Measurements from ENCODE around the gene TBK1.
"Not testable (repeated sequence)": the region's sequence is repeated elsewhere in the genome, so short reads cannot be mapped to it uniquely, and the experiment has no call there.

The TBK1 gene

DNA sequence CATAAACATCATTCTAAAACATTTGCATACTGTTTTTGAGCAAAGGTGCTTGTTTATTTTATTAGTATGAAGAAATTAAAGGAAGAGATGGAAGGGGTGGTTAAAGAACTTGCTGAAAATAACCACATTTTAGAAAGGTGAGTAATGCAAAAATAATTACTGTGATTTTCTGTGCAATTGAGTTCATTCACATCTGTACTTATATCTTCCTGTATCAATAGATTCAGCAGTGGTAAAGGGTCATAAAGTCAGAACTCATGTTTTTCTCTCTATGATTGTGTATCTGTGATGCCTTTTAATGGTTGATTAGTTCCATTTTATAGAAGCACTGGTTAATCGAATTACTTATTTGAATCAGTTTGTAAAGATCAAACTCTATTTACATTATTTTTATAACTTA lies 46.0 kb downstream of the TBK1 start:
- no peak for DNase-seq

- no peak for DNase-seq
These were observed 48.5 kb downstream of the TBK1 start for GRCh38 chr12:64500394-64500793.

DNA sequence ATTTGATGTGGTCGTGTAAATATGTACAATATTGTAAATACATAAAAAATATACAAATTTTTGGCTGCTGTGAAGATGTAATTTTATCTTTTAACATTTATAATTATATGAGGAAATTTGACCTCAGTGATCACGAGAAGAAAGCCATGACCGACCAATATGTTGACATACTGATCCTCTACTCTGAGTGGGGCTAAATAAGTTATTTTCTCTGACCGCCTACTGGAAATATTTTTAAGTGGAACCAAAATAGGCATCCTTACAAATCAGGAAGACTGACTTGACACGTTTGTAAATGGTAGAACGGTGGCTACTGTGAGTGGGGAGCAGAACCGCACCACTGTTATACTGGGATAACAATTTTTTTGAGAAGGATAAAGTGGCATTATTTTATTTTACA lies 49.6 kb downstream of the TBK1 start:
- DNase-seq = no peak

DNA sequence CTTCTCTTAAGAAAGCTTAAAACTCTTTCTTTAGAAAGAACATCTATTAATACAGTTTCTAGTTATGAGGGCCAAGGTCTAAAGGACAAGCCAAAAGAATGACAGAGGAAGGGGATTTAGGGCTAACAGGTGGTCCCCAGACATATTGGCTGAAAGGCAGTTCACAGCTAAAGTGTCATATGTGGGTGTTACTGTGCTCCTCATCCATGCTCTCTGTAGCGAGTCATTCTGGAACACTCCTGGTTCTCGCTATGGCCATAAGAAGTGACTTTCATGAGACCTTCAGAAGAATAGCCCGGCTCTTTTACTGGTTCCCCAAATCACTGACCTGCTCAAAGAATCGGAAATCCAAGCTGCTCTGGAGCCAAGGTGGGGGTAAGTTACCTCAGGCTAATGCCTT lies 55.0 kb downstream of the TBK1 start:
- DNase-seq = no peak

DNA sequence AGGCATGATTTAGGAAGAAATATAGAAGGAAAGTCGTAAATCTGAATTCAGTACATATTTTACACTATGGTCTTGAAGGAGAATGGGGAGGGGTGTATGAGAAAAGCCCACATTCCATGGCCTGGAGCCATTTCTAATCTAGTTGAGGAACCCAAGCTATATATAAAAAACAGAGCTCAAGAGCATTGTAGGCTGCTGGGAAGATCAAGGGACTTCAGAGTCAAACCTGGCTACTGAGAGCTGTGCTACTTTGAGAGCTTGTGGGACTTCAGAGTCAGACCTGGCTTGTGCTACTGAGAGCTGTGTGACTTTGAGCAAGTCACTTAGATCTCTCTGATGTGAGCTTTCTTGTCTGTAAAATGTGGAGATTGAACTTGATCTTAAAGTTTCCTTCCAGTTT lies 58.7 kb downstream of the TBK1 start:
- DNase-seq = no peak

- DNase-seq = no peak
These were observed 66.5 kb downstream of the TBK1 start for GRCh38 chr12:64518396-64518795.

DNA sequence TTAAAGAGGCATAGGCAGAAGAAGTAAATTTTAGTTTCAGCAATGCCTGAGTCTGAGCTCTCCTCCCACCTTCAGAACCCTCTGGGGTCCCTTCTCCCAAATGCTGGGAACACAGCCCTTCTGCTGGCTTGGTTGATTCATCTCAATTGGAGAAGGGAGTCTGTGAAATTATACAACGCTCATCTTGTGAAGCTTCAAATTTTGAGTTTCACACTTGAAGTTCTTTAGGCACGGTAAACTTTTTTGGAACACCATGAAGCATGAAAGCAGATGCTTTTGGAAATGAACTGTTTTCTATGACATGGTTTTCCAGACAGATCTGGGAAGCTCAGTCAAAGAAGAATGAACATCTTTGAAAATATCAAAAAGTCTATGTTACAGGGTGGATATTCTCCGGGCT lies 69.9 kb downstream of the TBK1 start:
- DNase-seq = no peak

GRCh38 chr12:64522316-64522715 lies 70.4 kb downstream of the TBK1 start:
- DNase-seq = no peak

- DNase-seq = no peak
These were observed 70.9 kb downstream of the TBK1 start for GRCh38 chr12:64522807-64523206.

GRCh38 chr12:64523565-64524444 lies 71.9 kb downstream of the TBK1 start:
- not testable (repeated sequence) for DNase-seq

DNA sequence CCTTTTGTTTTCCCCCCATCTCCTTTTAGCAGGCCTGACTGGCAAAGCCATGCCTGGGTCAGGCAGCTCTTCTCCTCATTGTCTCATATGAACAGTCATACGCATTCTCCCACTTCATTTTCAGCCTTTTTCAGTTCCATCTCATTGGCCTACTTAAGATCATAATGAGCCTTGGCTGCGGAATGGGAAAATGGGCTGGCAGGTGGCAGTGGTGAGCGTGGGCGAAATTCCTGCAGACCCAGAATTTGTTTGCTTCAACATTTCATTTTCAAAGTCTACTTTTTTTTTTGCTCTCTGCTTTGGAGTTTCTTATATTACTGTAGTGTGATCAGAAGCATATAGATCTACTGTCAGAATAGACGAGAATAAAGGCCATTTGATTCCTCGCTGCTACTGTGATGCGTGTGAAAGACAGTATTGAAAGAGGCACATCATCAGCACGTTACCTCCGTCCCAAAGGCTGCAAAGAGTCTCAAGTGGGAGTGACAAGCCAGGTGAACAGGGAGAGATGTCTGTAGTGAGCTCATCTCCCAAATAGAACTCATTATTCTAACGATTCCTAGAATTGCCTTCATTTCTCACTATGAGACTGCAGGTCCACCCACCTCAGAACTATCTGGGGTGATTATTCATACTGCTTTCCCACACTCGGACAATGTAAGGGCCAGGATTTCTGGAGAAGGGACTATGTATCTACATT lies 73.7 kb downstream of the TBK1 start:
- no peak for DNase-seq

DNA sequence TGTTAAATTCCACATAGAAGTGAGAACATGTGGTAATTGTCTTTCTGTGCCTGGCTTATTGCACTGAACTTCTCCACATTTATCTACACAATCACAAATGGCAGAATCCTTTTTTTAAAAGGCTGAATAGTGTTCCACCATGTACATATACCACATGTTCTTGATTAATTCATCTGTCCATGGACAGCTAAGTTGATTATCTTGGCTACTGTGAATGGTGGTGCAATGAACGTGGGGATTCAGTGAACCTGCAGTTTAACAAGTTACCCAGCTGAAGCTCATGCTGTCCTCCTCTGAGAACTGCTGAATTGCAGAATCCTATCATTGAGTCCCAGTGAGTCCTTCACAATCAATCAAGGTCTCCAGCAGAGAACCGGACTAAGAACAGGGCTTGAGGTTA lies 74.9 kb downstream of the TBK1 start:
- DNase-seq = no peak

DNA sequence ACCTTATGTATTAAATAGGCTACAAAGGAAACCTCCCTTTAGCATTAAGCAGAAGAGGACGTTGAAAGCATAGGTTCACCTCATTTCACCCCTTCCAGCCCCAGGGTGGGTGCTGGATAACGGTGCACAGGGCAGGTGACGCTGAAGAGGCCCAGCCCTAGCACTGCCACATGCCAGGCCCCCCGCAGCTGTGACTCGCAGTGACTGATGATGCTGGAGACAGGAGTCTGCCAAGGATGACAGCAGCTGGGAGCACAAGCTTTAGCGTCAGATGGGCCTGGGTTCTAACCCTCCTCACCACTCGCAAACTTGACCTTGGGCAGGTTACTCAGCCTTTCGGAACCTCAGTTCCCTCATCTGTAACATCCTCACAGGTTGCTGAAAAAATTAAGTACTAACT lies 76.7 kb downstream of the TBK1 start:
- no peak for DNase-seq

DNA sequence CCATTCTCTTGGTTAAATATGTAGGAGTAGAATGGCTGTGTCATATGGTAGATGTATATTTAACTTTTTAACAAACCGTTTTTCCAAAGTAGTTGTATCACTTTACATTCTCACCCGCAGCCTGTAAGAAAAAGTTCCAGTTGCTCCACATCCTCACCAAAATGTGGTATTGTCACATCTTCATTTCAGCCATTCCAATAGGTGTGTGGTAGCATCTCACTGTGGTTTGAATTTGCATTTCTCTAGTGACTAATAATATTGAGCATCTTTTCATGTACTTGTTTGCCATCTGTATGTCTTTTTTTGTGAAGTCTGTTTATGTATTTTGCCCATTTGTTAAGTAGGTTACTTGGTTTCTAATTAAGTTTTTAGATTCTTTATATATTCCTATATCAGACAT lies 78.6 kb downstream of the TBK1 start:
- DNase-seq = no peak

- no peak for DNase-seq
These were observed 79.9 kb downstream of the TBK1 start for GRCh38 chr12:64531665-64532334.

GRCh38 chr12:64532734-64533351 lies 80.9 kb downstream of the TBK1 start:
- no peak for DNase-seq

GRCh38 chr12:64534672-64535199 lies 82.8 kb downstream of the TBK1 start:
- no peak for DNase-seq

DNA sequence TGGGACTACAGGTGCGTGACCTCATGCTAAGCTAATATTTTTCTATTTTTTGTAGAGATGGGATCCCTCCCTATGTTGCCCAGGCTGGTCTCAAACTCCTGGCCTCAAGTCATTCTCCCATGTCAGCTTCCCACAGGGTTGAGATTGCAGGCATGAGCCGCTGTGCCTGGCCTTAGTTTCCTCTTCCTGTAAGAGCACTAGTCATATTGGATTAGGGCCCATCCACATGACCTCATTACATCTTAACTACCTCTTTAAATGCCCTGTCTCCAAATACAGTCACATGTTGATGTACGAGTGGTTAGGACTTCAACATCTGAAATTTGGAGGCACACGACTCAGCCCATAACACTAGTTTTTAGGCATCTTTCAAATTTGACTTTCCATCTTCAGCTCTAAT lies 86.2 kb downstream of the TBK1 start:
- DNase-seq = no peak

DNA sequence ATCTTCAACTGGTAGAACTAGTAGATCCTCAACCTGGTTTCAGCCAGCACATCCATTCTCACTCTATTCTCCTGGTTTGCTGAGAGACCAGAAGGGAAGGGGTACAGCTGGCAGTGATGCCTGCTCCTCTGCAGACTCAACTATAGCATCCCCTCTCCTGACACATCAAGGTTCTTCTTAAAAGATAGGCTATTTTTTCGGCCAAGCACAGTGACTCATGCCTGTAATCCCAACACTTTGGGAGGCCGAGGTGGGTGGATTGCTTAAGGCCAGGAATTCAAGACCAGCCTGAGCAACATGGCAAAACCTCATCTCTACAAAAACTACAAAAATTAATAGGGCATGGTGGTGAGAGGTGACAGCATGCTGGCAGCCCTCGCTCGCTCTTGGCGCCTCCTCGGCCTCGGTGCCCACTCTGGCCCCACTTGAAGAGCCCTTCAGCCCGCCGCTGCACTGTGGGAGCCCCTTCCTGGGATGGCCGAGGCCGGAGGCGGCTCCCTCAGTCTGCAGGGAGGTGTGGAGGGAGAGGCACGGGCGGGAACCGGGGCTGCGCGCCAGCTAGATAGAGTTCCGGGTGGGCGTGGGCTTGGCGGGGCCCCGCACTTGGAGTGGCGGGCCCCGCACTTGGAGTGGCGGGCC lies 90.6 kb downstream of the TBK1 start:
- not testable (repeated sequence) for DNase-seq

GRCh38 chr12:64544371-64545080 lies 92.6 kb downstream of the TBK1 start:
- DNase-seq = no peak

DNA sequence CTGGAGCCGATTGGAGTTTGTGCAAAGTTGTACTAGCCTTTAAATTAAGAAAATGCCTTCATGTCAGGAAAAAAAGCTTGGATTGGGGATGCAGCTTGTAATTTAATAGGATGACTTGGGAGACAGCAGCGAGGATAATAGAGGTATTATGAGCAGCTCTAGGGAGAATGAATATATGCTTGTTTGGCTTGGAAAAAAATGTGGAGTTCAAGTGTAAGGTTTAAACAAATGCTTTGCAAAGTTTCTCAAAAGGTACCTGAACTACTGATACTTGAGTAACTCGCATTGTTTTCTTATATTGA lies 93.1 kb downstream of the TBK1 start:
- no peak for DNase-seq

- no peak for DNase-seq
These were observed 97.2 kb downstream of the TBK1 start for GRCh38 chr12:64549108-64549507.

All from CD4-positive, alpha-beta T cell treated with Interleukin-15 for 1 hour (primary cell).